Activated T-cell treated with anti-CD3 and anti-CD28 coated beads for 4 hours (primary cell): Measurements from ENCODE around the gene ITSN1.
"Not testable (repeated sequence)": the region's sequence is repeated elsewhere in the genome, so short reads cannot be mapped to it uniquely, and the experiment has no call there.

Source experiments
- DNase-seq: peaks from one replicate; pipeline ENCODE4 v3.0.0-alpha.2; 2020

ITSN1 gene

GRCh38 chr21:33844890-33845205 lies 202.5 kb downstream of the ITSN1 start:
- DNase-seq = no peak

- DNase-seq = no peak
Measured at GRCh38 chr21:33846141-33846540, 203.8 kb downstream of the ITSN1 start.

GRCh38 chr21:33847588-33848248 lies 205.4 kb downstream of the ITSN1 start:
- DNase-seq = no peak

- DNase-seq = no peak
Measured at GRCh38 chr21:33848249-33848953, 206.1 kb downstream of the ITSN1 start.

GRCh38 chr21:33849834-33850233 lies 207.5 kb downstream of the ITSN1 start:
- DNase-seq = no peak

GRCh38 chr21:33850401-33850800 lies 208.1 kb downstream of the ITSN1 start:
- no peak for DNase-seq

- no peak for DNase-seq
Measured at GRCh38 chr21:33850985-33851384, 208.7 kb downstream of the ITSN1 start.

GRCh38 chr21:33852485-33852884 lies 210.2 kb downstream of the ITSN1 start:
- DNase-seq = no peak

- no peak for DNase-seq
Measured at GRCh38 chr21:33854604-33855003, 212.3 kb downstream of the ITSN1 start.

- DNase-seq = no peak
Measured at GRCh38 chr21:33855190-33855589, 212.9 kb downstream of the ITSN1 start.

- DNase-seq = no peak
Measured at GRCh38 chr21:33856893-33857527, 214.7 kb downstream of the ITSN1 start.

- DNase-seq = no peak
Measured at GRCh38 chr21:33857846-33858666, 215.8 kb downstream of the ITSN1 start.

GRCh38 chr21:33858667-33859372 lies 216.5 kb downstream of the ITSN1 start:
- DNase-seq = no peak

- DNase-seq = no peak
Measured at GRCh38 chr21:33859373-33860102, 217.2 kb downstream of the ITSN1 start.

- no peak for DNase-seq
Measured at GRCh38 chr21:33860332-33860879, 218.1 kb downstream of the ITSN1 start.

GRCh38 chr21:33861125-33861524 lies 218.8 kb downstream of the ITSN1 start:
- DNase-seq = no peak

- DNase-seq = not testable (repeated sequence)
Measured at GRCh38 chr21:33863191-33863590, 220.9 kb downstream of the ITSN1 start.

- DNase-seq = no peak
Measured at GRCh38 chr21:33864150-33864549, 221.8 kb downstream of the ITSN1 start.

- no peak for DNase-seq
Measured at GRCh38 chr21:33865176-33865575, 222.9 kb downstream of the ITSN1 start.

GRCh38 chr21:33865996-33866575 lies 223.8 kb downstream of the ITSN1 start:
- DNase-seq = no peak

- no peak for DNase-seq
Measured at GRCh38 chr21:33866826-33867225, 224.5 kb downstream of the ITSN1 start.
